Large intestine (tissue), 3 donors: ENCODE measurements around the gene HTT. TPM values are rescaled to one million over a fixed set of nuclear protein-coding genes. Genes with fewer than 3 reads are reported as not detected.

Experiments used
- DNase-seq, 2 donors: peaks; one replicate each; pipeline versions ENCODE4 v3.0.0 to v3.0.0-alpha.2; 2013
- H3K27ac ChIP-seq: one replicate; pipeline ENCODE4 v1.5.1; 2013; ENCODE audit warnings: low read length
- H3K27me3 ChIP-seq: 2 replicates; pipeline ENCODE4 v1.6.1; 2013; ENCODE audit warnings: low read length; ENCODE audit not compliant: control insufficient read depth, insufficient read depth
- H3K36me3 ChIP-seq: 2 replicates; pipeline ENCODE4 v1.6.1; 2013; ENCODE audit warnings: low read length; ENCODE audit not compliant: control insufficient read depth, insufficient read depth
- H3K4me1 ChIP-seq: one replicate; pipeline ENCODE4 v1.6.1; 2013; ENCODE audit warnings: low read length; ENCODE audit not compliant: control insufficient read depth, insufficient read depth
- H3K4me3 ChIP-seq: one replicate; pipeline ENCODE4 v1.5.1; 2013; ENCODE audit warnings: low read length
- H3K9me3 ChIP-seq: one replicate; pipeline ENCODE4 v1.6.1; 2013; ENCODE audit warnings: mild to moderate bottlenecking, low read depth, low read length, moderate library complexity; ENCODE audit not compliant: control insufficient read depth
- WGBS: methylation state at CpG from one replicate; pipeline ENCODE4 v1.1.5; 2013; ENCODE audit warnings: low lambda C conversion rate; ENCODE audit not compliant: insufficient coverage; 5-methylcytosine and 5-hydroxymethylcytosine counted together
- polyA plus RNA-seq: library from polyadenylated mRNA; unstranded; fragments of 120-200 nt; gene quantifications from one replicate; pipeline ENCODE4 v1.2.1, GENCODE V29; 2013

HTT gene
- polyA plus RNA-seq, 1 donor: 29.8 TPM

GRCh38 chr4:3292571-3293400 is 218.3 kb downstream of the HTT start, which contains the start of gene RGS12:
RGS12 (plus strand) TSS chr4:3293021; CDS start chr4:3316171, 23,150 bp downstream.
- peak; percentile 92 to 95 for DNase-seq
- peaks cover 19% of the 10 kb centered on the region for H3K4me1 ChIP-seq
- peak within 1 kb of the TSS; percentile 90 for H3K4me3 ChIP-seq
- peaks cover 4% of the 10 kb centered on the region for H3K27me3 ChIP-seq
- peak within 1 kb of the TSS; percentile 88 for H3K27ac ChIP-seq
- H3K9me3 ChIP-seq: no peaks in the 10 kb centered on the region
- H3K36me3 ChIP-seq: no peaks in the 10 kb centered on the region
- WGBS: no CpG with 5 or more reads among the region's 121 CpGs

Other genes starting within 250 kb of the HTT start
- gene ADD1, start 230.8 kb upstream of the HTT start, polyA plus RNA-seq: 183 TPM
- 25.6 TPM for gene NOP14, start 111.3 kb upstream of the HTT start, polyA plus RNA-seq
- 5.5 TPM for gene GRK4, start 111.1 kb upstream of the HTT start, polyA plus RNA-seq
- gene HTT-AS, start 143 bp upstream of the HTT start, polyA plus RNA-seq: not detected
- gene MSANTD1, start 174.5 kb downstream of the HTT start, polyA plus RNA-seq: 1.0 TPM
- gene RGS12, start 218.3 kb downstream of the HTT start, polyA plus RNA-seq: 36.4 TPM